GM06990 (cell line): Measurements from ENCODE around the gene CAPN1.

Source experiments
- DNase-seq: peaks from one replicate; pipeline ENCODE4 v3.0.0-alpha.2; 2011; ENCODE audit not compliant: insufficient read length; ENCODE audit errors: extremely low read depth
- H3K27me3 ChIP-seq: replicated peaks from 2 replicates; pipeline ENCODE4 v1.6.0; 2011; ENCODE audit warnings: low read length; ENCODE audit not compliant: control insufficient read depth, insufficient read depth
- H3K36me3 ChIP-seq: 2 replicates; pipeline ENCODE4 v1.5.1; 2011; ENCODE audit warnings: low read length; ENCODE audit not compliant: control insufficient read depth, insufficient read depth
- H3K4me3 ChIP-seq: replicated peaks from 2 replicates; pipeline ENCODE4 v1.5.1; 2011; ENCODE audit warnings: low read depth, mild to moderate bottlenecking, control low read depth, low read length
- TF ChIP-seq, protein P1 (sequence below): IDR thresholded peaks from 2 replicates; pipeline ENCODE4 v1.5.1; 2011; ENCODE audit warnings: low read length, control low read depth, mild to moderate bottlenecking, inconsistent platforms; ENCODE audit not compliant: insufficient read depth, poor library complexity, severe bottlenecking

The CAPN1 gene

GRCh38 chr11:65134952-65135632 lies 46.6 kb upstream of the CAPN1 start:
- no peaks in the 10 kb centered on the region for H3K27me3 ChIP-seq
- TF ChIP-seq, protein P1, sequence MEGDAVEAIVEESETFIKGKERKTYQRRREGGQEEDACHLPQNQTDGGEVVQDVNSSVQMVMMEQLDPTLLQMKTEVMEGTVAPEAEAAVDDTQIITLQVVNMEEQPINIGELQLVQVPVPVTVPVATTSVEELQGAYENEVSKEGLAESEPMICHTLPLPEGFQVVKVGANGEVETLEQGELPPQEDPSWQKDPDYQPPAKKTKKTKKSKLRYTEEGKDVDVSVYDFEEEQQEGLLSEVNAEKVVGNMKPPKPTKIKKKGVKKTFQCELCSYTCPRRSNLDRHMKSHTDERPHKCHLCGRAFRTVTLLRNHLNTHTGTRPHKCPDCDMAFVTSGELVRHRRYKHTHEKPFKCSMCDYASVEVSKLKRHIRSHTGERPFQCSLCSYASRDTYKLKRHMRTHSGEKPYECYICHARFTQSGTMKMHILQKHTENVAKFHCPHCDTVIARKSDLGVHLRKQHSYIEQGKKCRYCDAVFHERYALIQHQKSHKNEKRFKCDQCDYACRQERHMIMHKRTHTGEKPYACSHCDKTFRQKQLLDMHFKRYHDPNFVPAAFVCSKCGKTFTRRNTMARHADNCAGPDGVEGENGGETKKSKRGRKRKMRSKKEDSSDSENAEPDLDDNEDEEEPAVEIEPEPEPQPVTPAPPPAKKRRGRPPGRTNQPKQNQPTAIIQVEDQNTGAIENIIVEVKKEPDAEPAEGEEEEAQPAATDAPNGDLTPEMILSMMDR = no peak
- DNase-seq = no peak
- peak overlapping the region; percentile 97 for H3K4me3 ChIP-seq
- peaks cover 20% of the 10 kb centered on the region for H3K36me3 ChIP-seq

GRCh38 chr11:65135633-65136145 lies 46.0 kb upstream of the CAPN1 start:
- TF ChIP-seq, protein P1 = no peak
- Histone ChIP-seq H3K4me3 (peak overlapping the region; percentile 97), H3K36me3 (peaks cover 16% of the 10 kb centered on the region), H3K27me3 (no peaks in the 10 kb centered on the region)
- no peak for DNase-seq

- Histone ChIP-seq H3K36me3 (peaks cover 7% of the 10 kb centered on the region), H3K4me3 (no peak overlapping the region), H3K27me3 (no peaks in the 10 kb centered on the region)
- DNase-seq = no peak
- TF ChIP-seq, protein P1 = no peak
These were observed 45.1 kb upstream of the CAPN1 start for GRCh38 chr11:65136515-65137096.

GRCh38 chr11:65141896-65142494 lies 39.7 kb upstream of the CAPN1 start:
- H3K27me3 ChIP-seq = no peaks in the 10 kb centered on the region
- no peaks in the 10 kb centered on the region for H3K36me3 ChIP-seq
- DNase-seq = no peak
- no peak overlapping the region for H3K4me3 ChIP-seq
- TF ChIP-seq, protein P1 = no peak

DNA sequence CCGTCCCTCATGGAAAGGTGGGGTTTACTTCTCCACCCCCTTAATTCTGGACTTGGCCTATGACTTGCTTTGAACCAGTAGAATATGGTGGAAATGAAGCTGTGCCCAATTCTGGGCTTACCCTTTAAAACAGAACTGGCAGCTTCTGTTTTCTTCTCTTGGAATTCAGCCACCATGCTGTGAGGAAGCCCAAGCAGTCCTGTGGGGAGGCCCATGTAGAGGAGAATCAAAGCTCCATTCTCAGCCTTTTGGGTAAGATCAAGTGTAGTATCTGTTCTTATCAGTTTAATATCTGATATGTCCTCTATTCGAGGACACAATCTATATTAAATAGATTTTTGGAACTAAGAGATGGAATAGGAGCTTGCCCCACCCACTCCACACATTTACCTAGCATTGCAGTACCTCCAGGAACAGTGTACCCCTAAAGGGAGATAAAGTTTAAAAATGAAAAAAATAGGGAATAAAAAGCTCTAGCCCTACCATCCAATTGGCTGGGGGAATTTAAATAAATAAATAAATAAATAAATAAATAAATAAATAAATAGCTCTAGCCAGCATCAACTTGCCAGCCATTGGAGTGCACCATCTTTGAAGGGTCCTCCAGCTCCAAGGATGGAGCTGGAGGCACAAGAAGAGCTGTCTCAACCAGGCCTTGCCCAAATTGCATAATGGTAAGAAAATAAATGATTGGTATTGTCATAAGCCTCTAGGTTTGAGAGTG lies 34.2 kb upstream of the CAPN1 start:
- TF ChIP-seq, protein P1 = no peak
- no peak overlapping the region for H3K4me3 ChIP-seq
- no peaks in the 10 kb centered on the region for H3K36me3 ChIP-seq
- no peaks in the 10 kb centered on the region for H3K27me3 ChIP-seq
- no peak for DNase-seq
